IPS DF 19.7 (cell line): Measurements from ENCODE around the gene NLRP8.
"Not testable (repeated sequence)": the region's sequence is repeated elsewhere in the genome, so short reads cannot be mapped to it uniquely, and the experiment has no call there.

ENCODE experiments used
- DNase-seq: peaks from one replicate; pipeline ENCODE4 v3.0.0-alpha.2; 2013; ENCODE audit warnings: low read depth, low spot score

The NLRP8 gene

GRCh38 chr19:55947532-55947931 is at the start of gene NLRP8:
Gene NLRP8, plus strand, starts transcription at chr19:55947832.
- DNase-seq, result no peak

GRCh38 chr19:55898911-55899310 is 48.7 kb upstream of the NLRP8 start:
- DNase-seq, result no peak

- DNase-seq, result no peak
These were observed 46.1 kb upstream of the NLRP8 start for GRCh38 chr19:55901369-55902079.

- no peak for DNase-seq
These were observed 45.4 kb upstream of the NLRP8 start for GRCh38 chr19:55902080-55902751.

- DNase-seq, result no peak
These were observed 40.3 kb upstream of the NLRP8 start for GRCh38 chr19:55907286-55907685.

GRCh38 chr19:55907746-55908145 is 39.9 kb upstream of the NLRP8 start:
- DNase-seq, result no peak

GRCh38 chr19:55909801-55910200 is 37.8 kb upstream of the NLRP8 start:
- DNase-seq, result no peak

GRCh38 chr19:55912916-55913315 is 34.7 kb upstream of the NLRP8 start:
- DNase-seq, result no peak

- no peak for DNase-seq
These were observed 33.9 kb upstream of the NLRP8 start for GRCh38 chr19:55913643-55914268.

GRCh38 chr19:55923556-55923955 is 24.1 kb upstream of the NLRP8 start:
- DNase-seq, result no peak

GRCh38 chr19:55927991-55928390 is 19.6 kb upstream of the NLRP8 start:
- no peak for DNase-seq

GRCh38 chr19:55929258-55929657 is 18.4 kb upstream of the NLRP8 start:
- not testable (repeated sequence) for DNase-seq

- DNase-seq, result no peak
These were observed 16.6 kb upstream of the NLRP8 start for GRCh38 chr19:55930996-55931515.

GRCh38 chr19:55931936-55932386 is 15.7 kb upstream of the NLRP8 start, which contains the start of gene NLRP13:
Gene NLRP13, minus strand, starts transcription at chr19:55932336. Its CDS starts 25 bp downstream, at chr19:55932311.
- DNase-seq, result no peak

- no peak for DNase-seq
These were observed 12.4 kb upstream of the NLRP8 start for GRCh38 chr19:55935206-55935605.

- no peak for DNase-seq
These were observed 8.4 kb upstream of the NLRP8 start for GRCh38 chr19:55939206-55939605.

GRCh38 chr19:55940306-55940705 is 7.3 kb upstream of the NLRP8 start:
- DNase-seq, result no peak

GRCh38 chr19:55950566-55950965 is 2.9 kb downstream of the NLRP8 start:
- DNase-seq, result not testable (repeated sequence)

- DNase-seq, result no peak
These were observed 8.8 kb downstream of the NLRP8 start for GRCh38 chr19:55956431-55956830.

- DNase-seq, result no peak
These were observed 10.7 kb downstream of the NLRP8 start for GRCh38 chr19:55958356-55958755.

GRCh38 chr19:55959996-55960675 is 12.5 kb downstream of the NLRP8 start:
- DNase-seq, result no peak

- no peak for DNase-seq
These were observed 14.6 kb downstream of the NLRP8 start for GRCh38 chr19:55962186-55962585.
